Omental fat pad (tissue), 4 donors: Measurements from ENCODE around the gene EPB41L4B. TPM values are rescaled to one million over a fixed set of nuclear protein-coding genes. Genes with fewer than 3 reads are reported as not detected.

Experiments used
- ATAC-seq: fragments of 150-250 bp; one replicate; pipeline ENCODE4 v1.9.1; 2016; ENCODE audit warnings: mild to moderate bottlenecking, moderate library complexity; ENCODE audit not compliant: low FRiP score
- DNase-seq: peaks from one replicate; pipeline ENCODE4 v3.0.0-alpha.2; 2019; ENCODE audit warnings: low spot score
- CTCF ChIP-seq, 3 donors: fragments of 450-650 bp; IDR thresholded peaks; one replicate each; pipeline ENCODE4 v1.5.1; 2016 to 2017; ENCODE audit warnings: antibody characterized with exemption in 3 of 3, mild to moderate bottlenecking in 3 of 3, moderate library complexity in 2 of 3
- total RNA-seq, 4 donors: library from RNA; depleted of rRNA; stranded (reverse); fragments of >200 nt; gene quantifications; one replicate each; pipeline ENCODE4 v1.1.0, GENCODE V29; 2016

The EPB41L4B gene
- total RNA-seq, 4 donors from 2014 or later = 6.3 to 47.7 (median 33.6) TPM

- no peak for TF ChIP-seq CTCF (IDR thresholded peaks at IDR 0.05)
- ATAC-seq (no peak), DNase-seq (no peak)
These were observed 73.6 kb downstream of the EPB41L4B start for GRCh38 chr9:109247228-109247627.

GRCh38 chr9:109246533-109246932, 74.3 kb downstream of the EPB41L4B start:
- DNase-seq = no peak
- ATAC-seq = no peak
- no peak for TF ChIP-seq CTCF (IDR thresholded peaks at IDR 0.05)

GRCh38 chr9:109245310-109245897, 75.5 kb downstream of the EPB41L4B start:
- DNase-seq = no peak
- no peak for ATAC-seq
- no peak for TF ChIP-seq CTCF (IDR thresholded peaks at IDR 0.05)

GRCh38 chr9:109244179-109245132, 76.4 kb downstream of the EPB41L4B start:
- TF ChIP-seq CTCF (IDR thresholded peaks at IDR 0.05) = peak in 2 of 3 donors; percentile 40 to 70
- DNase-seq (peak; percentile 72), ATAC-seq (peak; percentile 66)

GRCh38 chr9:109242741-109243140, 78.1 kb downstream of the EPB41L4B start:
- DNase-seq (no peak), ATAC-seq (no peak)
- no peak for TF ChIP-seq CTCF (IDR thresholded peaks at IDR 0.05)

- no peak for TF ChIP-seq CTCF (IDR thresholded peaks at IDR 0.05)
- DNase-seq (no peak), ATAC-seq (no peak)
These were observed 78.8 kb downstream of the EPB41L4B start for GRCh38 chr9:109242014-109242413.
